HEK293T (cell line): ENCODE measurements around the gene RPL36AL.
"Not testable (repeated sequence)": the region's sequence is repeated elsewhere in the genome, so short reads cannot be mapped to it uniquely, and the experiment has no call there.

ENCODE experiments used
- BHLHE40 ChIP-seq: fragments of 450-650 bp; IDR thresholded peaks from 2 replicates; pipeline ENCODE4 v1.6.1; 2016; ENCODE audit warnings: mild to moderate bottlenecking, moderate library complexity, borderline replicate concordance
- FOXA1 ChIP-seq: fragments of 450-650 bp; IDR thresholded peaks from 2 replicates; pipeline ENCODE4 v1.6.1; 2016; ENCODE audit warnings: mild to moderate bottlenecking
- FOXM1 ChIP-seq: fragments of 450-650 bp; IDR thresholded peaks from 2 replicates; pipeline ENCODE4 v1.6.1; 2017; ENCODE audit warnings: mild to moderate bottlenecking, borderline replicate concordance
- HDGF ChIP-seq: fragments of 450-650 bp; IDR thresholded peaks from 2 replicates; pipeline ENCODE4 v1.6.1; 2017; ENCODE audit warnings: antibody characterized with exemption, borderline replicate concordance
- SP1 ChIP-seq: fragments of 450-650 bp; IDR thresholded peaks from 2 replicates; pipeline ENCODE4 v1.6.1; 2017
- SUZ12 ChIP-seq: fragments of 450-650 bp; IDR thresholded peaks from 2 replicates; pipeline ENCODE4 v1.6.1; 2016; ENCODE audit warnings: mild to moderate bottlenecking
- TARDBP ChIP-seq: fragments of 450-650 bp; IDR thresholded peaks from 2 replicates; pipeline ENCODE4 v1.6.1; 2016

DNA sequence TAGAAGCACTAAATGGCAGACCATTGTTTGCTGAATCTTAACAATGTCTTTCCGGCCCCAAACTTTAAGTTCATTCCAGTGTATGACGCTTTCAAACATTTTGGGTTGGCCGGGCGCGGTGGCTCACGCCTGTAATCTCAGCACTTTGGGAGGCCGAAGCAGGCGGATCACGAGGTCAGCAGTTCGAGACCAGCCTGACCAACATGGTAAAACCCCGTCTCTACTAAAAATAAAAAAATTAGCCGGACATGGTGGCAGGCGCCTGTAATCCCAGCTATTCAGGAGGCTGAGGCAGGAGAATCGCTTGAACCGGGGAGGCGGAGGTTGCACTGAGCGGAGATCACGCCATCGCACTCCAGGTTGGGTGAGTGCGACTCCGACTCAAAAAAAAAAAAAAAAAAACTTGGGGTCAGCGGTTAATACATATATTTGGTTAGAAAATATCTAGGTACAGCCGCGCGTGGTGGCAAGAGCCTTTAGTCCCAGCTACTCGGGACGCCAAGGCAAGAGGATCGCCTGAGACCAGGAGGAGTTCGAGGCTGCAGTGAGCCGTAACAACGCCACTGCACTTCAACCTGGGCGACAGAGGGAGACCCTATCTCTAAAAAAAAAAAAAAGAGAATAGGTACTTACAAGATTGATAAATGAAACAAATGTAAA lies 35.3 kb downstream of the RPL36AL start:
- not testable (repeated sequence) for TF ChIP-seq SP1, TARDBP, BHLHE40, SUZ12, FOXA1, HDGF, FOXM1
